K562 (cell line): ENCODE results near the gene SCN1B. TPM values are rescaled to one million over a fixed set of nuclear protein-coding genes. Genes with fewer than 3 reads are reported as not detected.

Source experiments
- ATAC-seq: fragments of 200-7000 bp; cut with Tn5 transposase; 3 replicates; pipeline ENCODE4 v1.9.1; 2020; ENCODE audit warnings: moderate library complexity
- BruUV-seq: library from RNA; stranded (reverse); fragments of 400-500 nt; replicated peaks from 2 replicates; lab custom pipeline; 2021; lab: Mats Ljungman, UMichigan
- CTCF ChIA-PET: fragments of 300-600 bp; formaldehyde crosslinking; extraction: SDS; loops from one replicate; lab custom pipeline; 2021; ENCODE audit warnings: low intra/inter-chr PET ratio; lab: Yijun Ruan, JAX
- POLR2A ChIA-PET: fragments of 300-600, 350-650 bp; sonication (Branson Sonifier 250); formaldehyde crosslinking; extraction: SDS; loops from one replicate; lab custom pipeline; 2021; ENCODE audit warnings: antibody characterized with exemption, inconsistent platforms; lab: Yijun Ruan, JAX
- DNase-seq, 4 experiments: peaks; one replicate each; pipeline versions ENCODE4 v3.0.0 to v3.0.0-alpha.2; 2011 to 2018; ENCODE audit warnings: low spot score in 3 of 4, mixed read lengths in 3 of 4; ENCODE audit errors: extremely low read depth in 1 of 4
- FAIRE-seq: peaks from 2 replicates; lab custom pipeline; 2011; peaks lifted over from hg19 to GRCh38; lab: Jason Lieb, UNC
- H2AFZ ChIP-seq: 2 replicates; pipeline ENCODE4 v1.6.0; 2011; ENCODE audit warnings: low read depth, low read length, control low read depth, inconsistent platforms
- H3K27ac ChIP-seq: fragments of 200-600 bp; 3 replicates; pipeline ENCODE4 v1.8.0; 2011; ENCODE audit warnings: low read depth, mild to moderate bottlenecking, control low read depth, inconsistent platforms, low read length, moderate library complexity, mixed read lengths; ENCODE audit errors: extremely low read depth
- H3K27me3 ChIP-seq, 2 experiments: fragments of 300-600 bp in 1 of 2; 2 replicates in 1 of 2; 3 replicates in 1 of 2; pipeline versions ENCODE4 v1.6.0 to v1.8.0; 2011; ENCODE audit warnings: inconsistent platforms in 2 of 2, low read length in 2 of 2, mild to moderate bottlenecking in 1 of 2, mixed read lengths in 1 of 2, moderate library complexity in 1 of 2; ENCODE audit not compliant: control insufficient read depth in 2 of 2, insufficient read depth in 2 of 2
- H3K36me3 ChIP-seq: fragments of 300-600 bp; 3 replicates; pipeline ENCODE4 v1.8.0; 2011; ENCODE audit warnings: mild to moderate bottlenecking, low read length, inconsistent platforms; ENCODE audit not compliant: control insufficient read depth, insufficient read depth
- H3K4me1 ChIP-seq, 2 experiments: fragments of 200-600 bp in 1 of 2; replicated peaks in 1 of 2; 2 replicates in 1 of 2; 3 replicates in 1 of 2; pipeline versions ENCODE4 v1.5.1 to v1.8.0; 2011; ENCODE audit warnings: inconsistent platforms in 2 of 2, low read length in 2 of 2, mild to moderate bottlenecking in 1 of 2, mixed read lengths in 1 of 2, moderate library complexity in 1 of 2; ENCODE audit not compliant: control insufficient read depth in 2 of 2, insufficient read depth in 2 of 2
- H3K4me2 ChIP-seq: 2 replicates; pipeline ENCODE4 v1.6.1; 2011; ENCODE audit warnings: low read length, control low read depth, inconsistent platforms, mixed read lengths; ENCODE audit not compliant: insufficient read depth
- H3K4me3 ChIP-seq: fragments of 200-600 bp; sonication (generic), shearing (Covaris generic); 2 replicates; pipeline ENCODE4 v1.5.1; 2016; ENCODE audit warnings: control low read depth, inconsistent platforms
- H3K79me2 ChIP-seq: fragments of 200-600 bp; 3 replicates; pipeline ENCODE4 v1.8.0; 2011; ENCODE audit warnings: low read length, inconsistent platforms; ENCODE audit not compliant: control insufficient read depth, insufficient read depth
- H3K9ac ChIP-seq, 2 experiments: 2 replicates each; pipeline versions ENCODE4 v1.6.0 to v1.6.1; 2011; ENCODE audit warnings: low read depth in 2 of 2, low read length in 2 of 2, control low read depth in 1 of 2, inconsistent platforms in 1 of 2, mild to moderate bottlenecking in 1 of 2, mixed read lengths in 1 of 2; ENCODE audit not compliant: insufficient read depth in 1 of 2
- H3K9me1 ChIP-seq: one replicate; pipeline ENCODE4 v1.6.0; 2011; ENCODE audit warnings: inconsistent platforms, mild to moderate bottlenecking, low read length, moderate library complexity; ENCODE audit not compliant: control insufficient read depth, insufficient read depth
- H3K9me3 ChIP-seq: replicated peaks from 2 replicates; pipeline ENCODE4 v1.5.1; 2011; ENCODE audit warnings: low read depth, low read length, inconsistent platforms; ENCODE audit not compliant: control insufficient read depth, insufficient read depth
- H4K20me1 ChIP-seq: replicated peaks from 2 replicates; pipeline ENCODE4 v1.6.1; 2011; ENCODE audit warnings: low read length, inconsistent platforms, mixed read lengths; ENCODE audit not compliant: control insufficient read depth, insufficient read depth
- CBX5 ChIP-seq: IDR thresholded peaks from 2 replicates; pipeline ENCODE4 v1.6.1; 2014; ENCODE audit warnings: low read depth, borderline replicate concordance
- ELF2 ChIP-seq: fragments of 250-450 bp; sonication (Bioruptor Pico); IDR thresholded peaks from 2 replicates; pipeline ENCODE4 v1.5.0; 2021; ENCODE audit warnings: mild to moderate bottlenecking
- HNRNPUL1 ChIP-seq: fragments of 200-400 bp; formaldehyde crosslinking; IDR thresholded peaks from 2 replicates; pipeline ENCODE4 v1.6.1; 2017; ENCODE audit warnings: low read length
- KDM2B ChIP-seq: fragments of 250-450 bp; sonication (Bioruptor Pico); IDR thresholded peaks from 2 replicates; pipeline ENCODE4 v1.8.0; 2021; ENCODE audit warnings: mild to moderate bottlenecking, moderate library complexity
- KDM4B ChIP-seq, 2 experiments: fragments of 450-650 bp in 1 of 2; sonication (generic) in 1 of 2; IDR thresholded peaks; 2 replicates each; pipeline ENCODE4 v1.6.1; 2016 to 2017; ENCODE audit warnings: borderline replicate concordance in 2 of 2, antibody characterized with exemption in 1 of 2, low read depth in 1 of 2, mild to moderate bottlenecking in 1 of 2
- LARP7 ChIP-seq: fragments of 450-650 bp; IDR thresholded peaks from 2 replicates; pipeline ENCODE4 v1.6.1; 2016
- PBX2 ChIP-seq, 2 experiments: IDR thresholded peaks in 1 of 2; conservative IDR thresholded peaks in 1 of 2; 2 replicates each; pipeline ENCODE4 v1.6.1; 2016; ENCODE audit warnings: low read depth in 2 of 2, mild to moderate bottlenecking in 1 of 2, missing compliant biosample characterization in 1 of 2, missing genetic modification characterization in 1 of 2, moderate library complexity in 1 of 2
- RBM34 ChIP-seq: fragments of 200-400 bp; formaldehyde crosslinking; IDR thresholded peaks from 2 replicates; pipeline ENCODE4 v1.6.1; 2018; ENCODE audit warnings: low read length, borderline replicate concordance; ENCODE audit not compliant: insufficient read depth
- SMARCE1 ChIP-seq: fragments of 450-650 bp; IDR thresholded peaks from 2 replicates; pipeline ENCODE4 v1.7.1; 2016; ENCODE audit warnings: mild to moderate bottlenecking
- TCF7 ChIP-seq: sonication (generic); IDR thresholded peaks from 2 replicates; pipeline ENCODE4 v1.6.1; 2016; ENCODE audit warnings: antibody characterized with exemption, borderline replicate concordance
- ZNF785 ChIP-seq: fragments of 250-450 bp; sonication (Bioruptor Pico); IDR thresholded peaks from 2 replicates; pipeline ENCODE4 v1.4.0; 2020; ENCODE audit warnings: mild to moderate bottlenecking
- ZNF830 ChIP-seq: fragments of 250-450 bp; sonication (Bioruptor Pico); IDR thresholded peaks from 2 replicates; pipeline ENCODE4 v1.5.0; 2021; ENCODE audit warnings: mild to moderate bottlenecking
- WGBS: fragments of 100-300 bp; shearing (Covaris generic); methylation state at CpG from one replicate; pipeline ENCODE4 v1.1.6; 2016; ENCODE audit warnings: low coverage, mixed read lengths; ENCODE audit not compliant: insufficient coverage; ENCODE audit errors: missing lambda C conversion rate; 5-methylcytosine and 5-hydroxymethylcytosine counted together
- in situ Hi-C: fragments of 300-500 bp; cut with MboI; formaldehyde crosslinking; loops from 4 replicates; pipeline ENCODE4 v1.15.0; 2018; ENCODE audit warnings: inconsistent platforms, mixed read lengths
- intact Hi-C: fragments of 100-400 bp; cut with micrococcal nuclease; formaldehyde crosslinking; loops from 2 replicates; pipeline ENCODE4 v1.14.2; 2022
- polyA plus RNA-seq, 8 experiments: library from polyadenylated mRNA; depleted of rRNA in 4 of 8; stranded (reverse) in 5 of 8; unstranded in 3 of 8; fragments of >200 nt; fragmentation: Nextera tagmentation in 2 of 8; fragmentation: Illumina TruSeq in 1 of 8; extraction: Ambion mirVana in 2 of 8; extraction: Trizol in 1 of 8; gene quantifications; 2 replicates each; pipeline versions ENCODE4 v1.2.1 to v1.2.3, GENCODE V29; 2011 to 2014; ENCODE audit warnings: inconsistent platforms in 1 of 8, missing spikeins in 1 of 8
- total RNA-seq, 7 experiments: library from RNA; depleted of rRNA in 6 of 7; stranded (reverse); fragments of >200 nt in 6 of 7; fragmentation: Illumina TruSeq in 2 of 7; extraction: Trizol in 2 of 7; gene quantifications; 2 replicates each; pipeline versions ENCODE4 v1.2.1 to v1.2.3, GENCODE V29; 2011 to 2021; ENCODE audit warnings: low replicate concordance in 1 of 7
- TF ChIP-seq, protein P1 (sequence below): fragments of 450-650 bp; IDR thresholded peaks from 2 replicates; pipeline ENCODE4 v1.6.1; 2017; ENCODE audit warnings: antibody characterized with exemption
- TF ChIP-seq, protein P2 (sequence below), 3 experiments: fragments of 200-800 bp in 1 of 3; sonication (Bioruptor generic) in 1 of 3; sonication (generic) in 1 of 3; formaldehyde crosslinking in 1 of 3; IDR thresholded peaks; 2 replicates each; pipeline versions ENCODE4 v1.6.1 to v1.8.0; 2016 to 2022; ENCODE audit warnings: mild to moderate bottlenecking in 2 of 3, missing compliant biosample characterization in 2 of 3, missing genetic modification characterization in 2 of 3, missing genetic modification reagents in 1 of 3

The SCN1B gene
- total and polyA plus RNA-seq, 9 of the 15 experiments (the other 6 are each of a cell fraction or from before 2014, with no cell fraction given): 0.03 to 2.5 (median 0.91) TPM

DNA sequence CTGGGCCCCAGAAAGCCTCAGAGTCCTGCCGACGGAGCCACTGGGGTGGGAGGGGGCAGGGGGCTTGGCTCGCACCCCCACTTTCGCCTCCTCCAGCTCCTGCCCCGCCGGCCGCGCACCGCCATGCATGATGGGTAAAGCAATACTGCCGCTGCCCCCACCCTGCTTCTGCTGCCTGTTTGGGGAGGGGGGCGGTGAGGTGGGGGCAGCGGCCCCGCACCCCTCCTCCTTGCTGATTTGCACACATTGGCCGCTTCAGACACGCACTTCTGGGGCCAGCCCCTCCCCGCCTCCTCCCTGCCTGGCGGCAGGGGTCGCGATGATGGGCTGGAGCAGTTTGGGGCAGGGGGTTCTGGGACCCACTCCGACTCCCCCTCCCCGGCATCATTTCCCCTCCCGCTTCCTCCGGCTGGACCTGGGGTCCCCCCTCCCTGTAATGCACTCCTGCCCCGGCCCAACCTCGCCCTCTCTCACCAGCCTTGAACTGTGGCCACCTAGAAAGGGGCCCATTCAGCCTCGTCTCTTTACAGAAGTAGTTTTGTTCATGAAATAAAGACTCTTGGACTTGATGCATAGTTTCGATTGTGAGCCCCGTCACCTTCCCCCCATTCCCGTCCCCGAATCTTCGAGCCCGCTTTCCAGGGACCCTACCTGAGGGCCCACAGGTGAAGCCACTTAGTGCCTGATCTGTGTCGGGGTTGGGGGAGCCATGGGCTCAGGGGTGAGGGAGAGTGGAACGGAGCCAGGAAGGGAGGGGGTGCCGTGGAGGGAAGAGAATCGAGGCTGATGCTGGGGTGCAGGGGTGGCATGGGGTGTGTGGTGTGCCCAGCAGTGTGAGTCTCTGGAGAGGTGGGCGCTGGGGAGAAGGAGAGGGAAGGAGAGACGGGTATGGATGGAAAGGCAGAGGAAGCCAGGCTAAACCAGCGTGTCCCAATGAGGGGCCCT lies 9.9 kb downstream of the SCN1B start:
- peak overlapping the region; percentile 65; the same call in 1 of the 3 replicates for H3K27ac ChIP-seq
- 53% methylated on average over 20 of the region's 39 CpGs for WGBS
- H2AFZ ChIP-seq: peak overlapping the region; percentile 86
- no peak overlapping the region for H3K4me3 ChIP-seq
- no peaks in the 10 kb centered on the region for H3K79me2 ChIP-seq
- H4K20me1 ChIP-seq: no peaks in the 10 kb centered on the region
- H3K9me3 ChIP-seq: no peaks in the 10 kb centered on the region
- no peaks in the 10 kb centered on the region for H3K9me1 ChIP-seq
- no TSS peak for BruUV-seq
- ChIA-PET CTCF (interaction anchor here (0.6 to 1.0 kb wide), 2 partner anchors 10 to 312 kb away, joined by 3 read pairs; partner anchors contain the start of gene SCN1B), POLR2A (no interaction called here)
- in situ Hi-C loops: no loop called here
- peak overlapping the region; percentile 57; the same call in 1 of the 2 replicates for H3K4me2 ChIP-seq
- no peak for DNase-seq
- FAIRE-seq: no peak
- H3K27me3 ChIP-seq: no peaks in the 10 kb centered on the region
- peaks cover 21 to 36% of the 10 kb centered on the region in 2 experiments for H3K4me1 ChIP-seq
- no peaks in the 10 kb centered on the region for H3K36me3 ChIP-seq
- peak overlapping the region in 1 of 2 experiments; percentile 88; a peak in 2 of 4 replicates for H3K9ac ChIP-seq
- ATAC-seq: no peak; the same call in 2 of the 3 replicates
- intact Hi-C loops: loop anchor here (10.0 kb wide), 1 partner anchor 55 kb away; no protein-coding TSS in a partner anchor
- TF ChIP-seq CBX5: no peak
- TF ChIP-seq, protein P1, sequence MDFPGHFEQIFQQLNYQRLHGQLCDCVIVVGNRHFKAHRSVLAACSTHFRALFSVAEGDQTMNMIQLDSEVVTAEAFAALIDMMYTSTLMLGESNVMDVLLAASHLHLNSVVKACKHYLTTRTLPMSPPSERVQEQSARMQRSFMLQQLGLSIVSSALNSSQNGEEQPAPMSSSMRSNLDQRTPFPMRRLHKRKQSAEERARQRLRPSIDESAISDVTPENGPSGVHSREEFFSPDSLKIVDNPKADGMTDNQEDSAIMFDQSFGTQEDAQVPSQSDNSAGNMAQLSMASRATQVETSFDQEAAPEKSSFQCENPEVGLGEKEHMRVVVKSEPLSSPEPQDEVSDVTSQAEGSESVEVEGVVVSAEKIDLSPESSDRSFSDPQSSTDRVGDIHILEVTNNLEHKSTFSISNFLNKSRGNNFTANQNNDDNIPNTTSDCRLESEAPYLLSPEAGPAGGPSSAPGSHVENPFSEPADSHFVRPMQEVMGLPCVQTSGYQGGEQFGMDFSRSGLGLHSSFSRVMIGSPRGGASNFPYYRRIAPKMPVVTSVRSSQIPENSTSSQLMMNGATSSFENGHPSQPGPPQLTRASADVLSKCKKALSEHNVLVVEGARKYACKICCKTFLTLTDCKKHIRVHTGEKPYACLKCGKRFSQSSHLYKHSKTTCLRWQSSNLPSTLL: 0 out of 2 replicates have a peak, but pooled peaks have one; percentile 26
- TF ChIP-seq KDM2B (CRISPR knock-in tag): no peak
- TF ChIP-seq SMARCE1: no peak
- TF ChIP-seq KDM4B (IDR thresholded peaks at IDR 0.05; ENCODE audit: borderline replicate concordance in 2 of 2, low read depth in 1 of 2): no peak
- TF ChIP-seq HNRNPUL1: no peak
- no peak for TF ChIP-seq ZNF830 (CRISPR knock-in tag)
- no peak for TF ChIP-seq RBM34
- TF ChIP-seq PBX2 (CRISPR knock-in tag; IDR thresholded peaks at IDR 0.05; ENCODE audit: low read depth): no peak
- TF ChIP-seq PBX2 (tag; conservative IDR thresholded peaks at IDR 0.05; ENCODE audit: low read depth): no peak
- no peak for TF ChIP-seq ELF2 (CRISPR knock-in tag)
- TF ChIP-seq, protein P2, sequence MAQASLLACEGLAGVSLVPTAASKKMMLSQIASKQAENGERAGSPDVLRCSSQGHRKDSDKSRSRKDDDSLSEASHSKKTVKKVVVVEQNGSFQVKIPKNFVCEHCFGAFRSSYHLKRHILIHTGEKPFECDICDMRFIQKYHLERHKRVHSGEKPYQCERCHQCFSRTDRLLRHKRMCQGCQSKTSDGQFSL (CRISPR knock-in tag; IDR thresholded peaks at IDR 0.05): no peak
- TF ChIP-seq, protein P2 (tag; IDR thresholded peaks at IDR 0.05): 0 out of 4 replicates have a peak, but pooled peaks of 1 of the 2 experiments have one; percentile 16
- TF ChIP-seq TCF7: no peak
- no peak for TF ChIP-seq ZNF785
- 0 out of 2 replicates have a peak, but pooled peaks have one; percentile 49 for TF ChIP-seq LARP7
